ENCODE measurements around the gene TWSG1.
A peak's percentile ranks its signal among the peaks of the same experiment; 100 is the strongest.

Gene TWSG1

DNA sequence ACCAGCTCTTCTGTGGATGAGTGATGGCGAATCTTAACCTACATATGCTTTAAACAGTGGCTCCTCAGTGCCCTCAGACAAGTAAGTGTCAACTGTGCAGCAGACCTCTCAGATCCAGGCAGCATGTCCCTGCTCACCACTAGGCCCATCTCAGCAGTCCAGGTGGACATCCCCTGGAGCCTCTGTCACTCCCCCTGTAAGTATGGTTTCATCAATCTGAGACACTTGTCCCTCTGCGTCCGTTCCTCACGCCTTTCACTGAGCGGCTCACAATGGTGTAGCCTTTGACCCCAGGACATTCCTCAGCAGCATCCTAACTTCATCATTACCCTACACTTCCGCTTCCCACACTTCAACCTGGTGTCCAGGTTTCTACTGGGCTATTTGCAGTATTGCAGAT lies 71.4 kb downstream of the TWSG1 start:
- DNase-seq (ENCODE audit: low read depth): no peak
- H3K4me3 ChIP-seq (ENCODE audit: low read depth, low read length): no peak overlapping the region
- TF ChIP-seq, protein P1, sequence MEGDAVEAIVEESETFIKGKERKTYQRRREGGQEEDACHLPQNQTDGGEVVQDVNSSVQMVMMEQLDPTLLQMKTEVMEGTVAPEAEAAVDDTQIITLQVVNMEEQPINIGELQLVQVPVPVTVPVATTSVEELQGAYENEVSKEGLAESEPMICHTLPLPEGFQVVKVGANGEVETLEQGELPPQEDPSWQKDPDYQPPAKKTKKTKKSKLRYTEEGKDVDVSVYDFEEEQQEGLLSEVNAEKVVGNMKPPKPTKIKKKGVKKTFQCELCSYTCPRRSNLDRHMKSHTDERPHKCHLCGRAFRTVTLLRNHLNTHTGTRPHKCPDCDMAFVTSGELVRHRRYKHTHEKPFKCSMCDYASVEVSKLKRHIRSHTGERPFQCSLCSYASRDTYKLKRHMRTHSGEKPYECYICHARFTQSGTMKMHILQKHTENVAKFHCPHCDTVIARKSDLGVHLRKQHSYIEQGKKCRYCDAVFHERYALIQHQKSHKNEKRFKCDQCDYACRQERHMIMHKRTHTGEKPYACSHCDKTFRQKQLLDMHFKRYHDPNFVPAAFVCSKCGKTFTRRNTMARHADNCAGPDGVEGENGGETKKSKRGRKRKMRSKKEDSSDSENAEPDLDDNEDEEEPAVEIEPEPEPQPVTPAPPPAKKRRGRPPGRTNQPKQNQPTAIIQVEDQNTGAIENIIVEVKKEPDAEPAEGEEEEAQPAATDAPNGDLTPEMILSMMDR (conservative IDR thresholded peaks at IDR 0.05; ENCODE audit: low read depth, low read length): no peak

DNA sequence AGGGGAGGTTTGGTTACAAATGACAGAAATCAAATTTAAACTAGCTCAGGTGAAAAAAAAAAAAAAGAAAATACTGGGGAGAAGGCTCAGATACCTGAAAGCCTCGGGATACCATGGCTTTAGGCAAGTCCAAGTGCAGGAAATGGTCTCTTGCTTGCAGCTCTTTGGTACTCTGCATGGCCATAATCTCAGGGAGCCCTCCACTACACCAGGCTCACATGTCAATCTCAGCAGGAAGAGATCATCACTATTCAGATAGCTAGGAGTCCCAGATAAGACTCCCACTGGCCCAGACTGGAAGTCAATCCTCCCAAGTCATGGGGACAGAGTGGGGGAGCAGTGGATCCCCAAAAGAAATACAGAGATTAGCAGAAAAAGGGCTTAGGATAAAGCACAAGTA lies 75.9 kb downstream of the TWSG1 start:
- no peak for DNase-seq (ENCODE audit: low read depth)
- TF ChIP-seq, protein P1 (conservative IDR thresholded peaks at IDR 0.05; ENCODE audit: low read depth, low read length): no peak
- no peak overlapping the region for H3K4me3 ChIP-seq (ENCODE audit: low read depth, low read length)

DNA sequence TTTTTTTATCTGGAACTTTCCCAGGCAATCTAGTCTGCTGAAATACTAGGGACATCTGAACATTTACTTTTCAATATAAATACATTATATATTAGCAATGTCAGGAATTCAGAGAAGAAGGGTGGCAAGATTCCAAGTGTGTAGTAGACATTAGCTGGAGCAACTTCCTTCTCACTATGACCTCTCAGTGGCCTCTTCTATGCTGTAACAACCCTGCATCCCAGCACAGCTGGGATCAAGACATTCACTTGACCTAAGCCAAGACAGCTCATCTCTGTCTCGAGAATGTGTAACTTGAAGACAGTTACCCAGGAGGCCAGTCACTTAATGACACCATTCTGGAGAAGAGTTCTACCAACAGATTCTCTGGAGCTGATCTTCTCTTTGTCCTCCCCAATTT lies 79.0 kb downstream of the TWSG1 start:
- peak; percentile 95 for DNase-seq (ENCODE audit: low read depth)

DNA sequence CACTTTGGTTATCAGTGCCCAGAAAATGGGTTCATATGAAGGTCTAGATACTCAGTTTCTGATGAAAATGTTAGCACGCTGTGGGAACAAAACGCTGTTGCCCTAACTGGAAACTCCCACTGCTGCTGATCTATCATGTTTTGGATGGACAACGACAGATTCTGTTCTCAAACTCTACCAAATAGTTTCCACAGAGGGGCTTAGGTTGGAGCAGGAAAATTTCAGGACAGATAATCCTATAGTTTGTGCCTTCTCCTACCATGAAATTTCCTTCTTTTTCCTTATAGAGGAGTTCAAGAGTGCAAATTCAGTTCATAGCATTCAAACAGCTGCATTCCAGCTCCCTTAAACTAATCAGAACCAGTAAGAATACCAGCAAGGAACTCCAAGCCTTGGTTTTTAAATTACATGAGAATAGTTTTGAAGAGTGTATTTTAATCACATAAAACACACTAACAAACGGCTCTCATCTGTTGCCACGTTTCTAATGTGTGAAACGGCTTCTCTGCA lies 82.0 kb downstream of the TWSG1 start:
- H3K4me3 ChIP-seq (ENCODE audit: low read depth, low read length): peak overlapping the region; percentile 9
- DNase-seq (ENCODE audit: low read depth): no peak
- TF ChIP-seq, protein P1 (conservative IDR thresholded peaks at IDR 0.05; ENCODE audit: low read depth, low read length): no peak

More for the DNA sequence above, 79.0 kb downstream of the TWSG1 start:
- H3K4me3 ChIP-seq (ENCODE audit: low read depth, low read length): no peak overlapping the region
- TF ChIP-seq, protein P1 (conservative IDR thresholded peaks at IDR 0.05; ENCODE audit: low read depth, low read length): no peak

DNA sequence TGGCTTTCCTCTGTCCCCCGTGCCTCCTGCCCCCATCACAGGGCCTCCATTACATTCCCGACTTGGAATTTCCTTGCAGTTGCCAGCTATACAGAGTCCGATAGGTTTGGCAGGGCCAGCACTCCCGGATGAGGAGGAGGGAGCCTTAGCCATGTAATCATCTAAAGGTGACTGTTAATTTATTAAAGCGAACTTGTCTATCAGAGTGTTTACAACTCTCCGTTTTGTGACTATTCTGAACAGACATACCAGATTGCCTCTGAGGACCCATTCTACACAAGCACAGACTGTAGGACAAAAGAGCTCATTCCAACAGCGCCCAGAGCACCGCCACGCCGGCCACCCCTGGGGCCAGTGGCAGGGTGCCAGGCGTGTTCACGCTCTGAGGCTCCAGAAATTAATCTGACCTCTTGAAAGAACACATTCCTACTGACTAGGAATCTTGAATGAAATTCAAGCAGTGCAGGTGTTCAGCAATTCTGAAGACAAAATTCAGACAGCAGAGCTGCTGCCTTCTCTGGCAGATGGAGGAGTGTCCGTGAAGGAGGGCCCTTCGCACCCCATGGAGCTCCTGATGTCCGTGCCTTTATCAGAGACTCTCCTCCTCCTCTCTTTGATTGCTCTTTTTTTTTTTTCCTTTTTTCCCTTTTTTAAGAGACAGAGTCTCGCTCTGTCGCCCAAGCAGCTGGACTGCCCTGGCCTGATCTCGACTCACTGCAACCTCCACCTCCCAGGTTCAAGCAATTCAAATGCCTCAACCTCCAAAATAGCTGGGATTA lies 82.7 kb downstream of the TWSG1 start:
- TF ChIP-seq, protein P1 (conservative IDR thresholded peaks at IDR 0.05; ENCODE audit: low read depth, low read length): no peak
- H3K4me3 ChIP-seq (ENCODE audit: low read depth, low read length): peak overlapping the region; percentile 20
- peak; percentile 73 for DNase-seq (ENCODE audit: low read depth)

DNA sequence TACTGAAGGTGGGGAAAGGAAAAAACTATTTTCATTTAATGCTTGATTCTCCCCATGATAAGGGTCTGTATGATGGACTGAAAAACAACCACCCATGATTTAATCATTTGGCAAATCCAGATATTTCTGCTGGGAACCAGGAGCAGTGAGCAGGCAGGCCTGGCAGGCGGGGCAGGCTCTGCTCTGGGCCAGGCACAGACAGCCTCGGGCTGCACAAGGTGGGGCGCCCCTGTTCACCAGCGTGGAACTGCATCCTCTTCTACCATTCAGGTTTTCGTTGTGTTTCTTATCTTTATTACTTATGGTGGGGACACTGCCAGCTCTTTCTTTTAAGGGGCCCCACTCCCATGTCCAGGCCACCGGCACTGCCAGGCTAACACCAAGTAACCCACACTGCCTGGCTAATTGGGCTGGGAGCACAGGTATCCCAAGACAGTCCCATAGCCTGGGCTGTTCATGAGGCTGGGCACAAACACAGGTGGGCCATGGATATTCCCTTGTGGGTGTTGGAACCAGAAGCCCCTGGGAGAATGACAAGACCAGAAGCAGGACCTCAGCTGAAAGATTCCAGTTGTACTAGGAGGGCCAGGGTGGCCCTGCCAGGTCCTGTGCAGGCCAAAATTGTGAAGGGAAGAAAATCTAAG lies 83.6 kb downstream of the TWSG1 start:
- TF ChIP-seq, protein P1 (conservative IDR thresholded peaks at IDR 0.05; ENCODE audit: low read depth, low read length): no peak
- no peak for DNase-seq (ENCODE audit: low read depth)
- H3K4me3 ChIP-seq (ENCODE audit: low read depth, low read length): no peak overlapping the region
